IMR-90 (cell line): ENCODE measurements around the gene TRIM2. TPM values are rescaled to one million over a fixed set of nuclear protein-coding genes. Genes with fewer than 3 reads are reported as not detected.

Experiments used
- ATAC-seq: fragments of 200-7000 bp; cut with Tn5 transposase; 2 replicates; pipeline ENCODE4 v1.9.1; 2020; ENCODE audit warnings: low read depth, mild to moderate bottlenecking, moderate library complexity
- BruUV-seq: library from RNA; stranded (reverse); fragments of 400-500 nt; replicated peaks from 2 replicates; lab custom pipeline; 2021; lab: Mats Ljungman, UMichigan
- CTCF ChIA-PET: fragments of 300-600 bp; formaldehyde crosslinking; extraction: SDS; loops from one replicate; lab custom pipeline; 2021; ENCODE audit warnings: antibody characterized with exemption; lab: Yijun Ruan, JAX
- POLR2A ChIA-PET: fragments of 300-600 bp; sonication (Branson Sonifier 250); formaldehyde crosslinking; loops from one replicate; lab custom pipeline; 2022; ENCODE audit warnings: antibody characterized with exemption; ENCODE audit not compliant: unreplicated experiment; lab: Charles Lee
- DNase-seq: peaks from one replicate; pipeline ENCODE4 v3.0.0; 2013
- H2AFZ ChIP-seq: replicated peaks from 2 replicates; pipeline ENCODE3; 2013; ENCODE audit warnings: low read length, mild to moderate bottlenecking; ENCODE audit not compliant: poor library complexity
- H2AK5ac ChIP-seq: 2 replicates; pipeline ENCODE4 v1.6.1; 2013; ENCODE audit warnings: low read depth, low read length, inconsistent platforms
- H2AK9ac ChIP-seq: replicated peaks from 2 replicates; pipeline ENCODE3; 2013; ENCODE audit warnings: mild to moderate bottlenecking, low read depth, low read length, moderate library complexity; ENCODE audit not compliant: poor library complexity
- H2BK120ac ChIP-seq: 2 replicates; pipeline ENCODE4 v1.6.1; 2013; ENCODE audit warnings: low read depth, low read length, inconsistent platforms
- H2BK15ac ChIP-seq: 3 replicates; pipeline ENCODE4 v1.6.1; 2013; ENCODE audit warnings: low read depth, low read length, inconsistent platforms
- H2BK20ac ChIP-seq: 2 replicates; pipeline ENCODE4 v1.6.1; 2013; ENCODE audit warnings: low read depth, mild to moderate bottlenecking, inconsistent platforms, low read length, moderate library complexity
- H2BK5ac ChIP-seq: 2 replicates; pipeline ENCODE4 v1.6.1; 2013; ENCODE audit warnings: mild to moderate bottlenecking, low read depth, low read length, inconsistent platforms; ENCODE audit not compliant: poor library complexity, severe bottlenecking
- H3K14ac ChIP-seq: replicated peaks from 2 replicates; pipeline ENCODE4 v1.6.1; 2013; ENCODE audit warnings: low read depth, low read length, inconsistent platforms
- H3K18ac ChIP-seq: 2 replicates; pipeline ENCODE4 v1.6.1; 2013; ENCODE audit warnings: low read depth, low read length, control low read depth
- H3K23ac ChIP-seq: 2 replicates; pipeline ENCODE4 v1.6.1; 2013; ENCODE audit warnings: low read depth, low read length, inconsistent platforms
- H3K27ac ChIP-seq: 2 replicates; pipeline ENCODE4 v1.5.1; 2013; ENCODE audit warnings: mild to moderate bottlenecking, control low read depth, low read length; ENCODE audit not compliant: insufficient read depth
- H3K27me3 ChIP-seq: 2 replicates; pipeline ENCODE4 v1.6.1; 2013; ENCODE audit warnings: low read length; ENCODE audit not compliant: control insufficient read depth, insufficient read depth
- H3K36me3 ChIP-seq: 2 replicates; pipeline ENCODE4 v1.6.1; 2013; ENCODE audit warnings: low read length, mixed read lengths; ENCODE audit not compliant: control insufficient read depth, insufficient read depth
- H3K4ac ChIP-seq: 2 replicates; pipeline ENCODE4 v1.6.1; 2013; ENCODE audit warnings: low read depth, low read length, inconsistent platforms
- H3K4me1 ChIP-seq: 2 replicates; pipeline ENCODE4 v1.6.1; 2013; ENCODE audit warnings: low read length, mixed read lengths; ENCODE audit not compliant: control insufficient read depth, insufficient read depth
- H3K4me2 ChIP-seq: 2 replicates; pipeline ENCODE4 v1.6.1; 2013; ENCODE audit warnings: low read depth, mild to moderate bottlenecking, control low read depth, low read length, moderate library complexity
- H3K4me3 ChIP-seq: 2 replicates; pipeline ENCODE4 v1.5.1; 2013; ENCODE audit warnings: low read depth, mild to moderate bottlenecking, control low read depth, low read length, moderate library complexity; ENCODE audit not compliant: insufficient read depth
- H3K56ac ChIP-seq: 2 replicates; pipeline ENCODE4 v1.6.1; 2013; ENCODE audit warnings: low read length, inconsistent platforms; ENCODE audit not compliant: insufficient read depth; ENCODE audit errors: extremely low read depth
- H3K79me1 ChIP-seq, 2 experiments: 2 replicates each; pipeline ENCODE4 v1.6.1; 2013; ENCODE audit warnings: low read length in 2 of 2, inconsistent platforms in 1 of 2, low read depth in 1 of 2
- H3K9ac ChIP-seq: 2 replicates; pipeline ENCODE4 v1.6.1; 2013; ENCODE audit warnings: low read depth, low read length, control low read depth
- H3K9me1 ChIP-seq: 2 replicates; pipeline ENCODE4 v1.6.1; 2013; ENCODE audit warnings: low read length, inconsistent platforms; ENCODE audit not compliant: insufficient read depth
- H3K9me3 ChIP-seq: 2 replicates; pipeline ENCODE4 v1.6.1; 2013; ENCODE audit warnings: low read length; ENCODE audit not compliant: control insufficient read depth, insufficient read depth
- H4K20me1 ChIP-seq: 2 replicates; pipeline ENCODE4 v1.6.1; 2013; ENCODE audit warnings: low read length, inconsistent platforms; ENCODE audit not compliant: insufficient read depth
- H4K5ac ChIP-seq: 2 replicates; pipeline ENCODE4 v1.6.1; 2013; ENCODE audit warnings: mild to moderate bottlenecking, low read depth, low read length, control low read depth
- H4K8ac ChIP-seq, 2 experiments: 2 replicates each; pipeline ENCODE4 v1.6.1; 2013; ENCODE audit warnings: low read depth in 2 of 2, low read length in 2 of 2, control low read depth in 1 of 2, inconsistent platforms in 1 of 2
- H4K91ac ChIP-seq: 2 replicates; pipeline ENCODE4 v1.6.1; 2013; ENCODE audit warnings: low read depth, low read length, inconsistent platforms; ENCODE audit not compliant: insufficient read depth
- BHLHE40 ChIP-seq: fragments of 150-350 bp; IDR thresholded peaks from 2 replicates; pipeline ENCODE4 v1.6.1; 2016; ENCODE audit warnings: mild to moderate bottlenecking, low read depth, low read length
- CEBPB ChIP-seq: IDR thresholded peaks from 2 replicates; pipeline ENCODE4 v1.6.1; 2012; ENCODE audit warnings: low read depth, low read length, improper control_type of control experiment
- CHD1 ChIP-seq: IDR thresholded peaks from 2 replicates; pipeline ENCODE4 v1.6.1; 2012; ENCODE audit warnings: low read depth, low read length, improper control_type of control experiment
- CTCF ChIP-seq: conservative IDR thresholded peaks from 2 replicates; pipeline ENCODE4 v1.5.1; 2012; ENCODE audit warnings: mild to moderate bottlenecking, low read depth, low read length, improper control_type of control experiment
- ELK1 ChIP-seq: fragments of 150-350 bp; IDR thresholded peaks from 2 replicates; pipeline ENCODE4 v1.6.1; 2016; ENCODE audit warnings: low read depth, mild to moderate bottlenecking, low read length, moderate library complexity, borderline replicate concordance
- FOS ChIP-seq: fragments of 150-350 bp; IDR thresholded peaks from 2 replicates; pipeline ENCODE4 v1.6.1; 2016; ENCODE audit warnings: low read depth, low read length
- MAFK ChIP-seq: IDR thresholded peaks from 2 replicates; pipeline ENCODE4 v1.6.1; 2012; ENCODE audit warnings: low read depth, low read length, improper control_type of control experiment
- MAZ ChIP-seq: IDR thresholded peaks from 2 replicates; pipeline ENCODE4 v1.6.1; 2012; ENCODE audit warnings: low read depth, mild to moderate bottlenecking, low read length, improper control_type of control experiment, moderate library complexity, borderline replicate concordance
- MXI1 ChIP-seq: IDR thresholded peaks from 2 replicates; pipeline ENCODE4 v1.6.1; 2012; ENCODE audit warnings: low read depth, mild to moderate bottlenecking, low read length, moderate library complexity, borderline replicate concordance
- NFE2L2 ChIP-seq: fragments of 150-350 bp; IDR thresholded peaks from 2 replicates; pipeline ENCODE4 v1.6.1; 2016; ENCODE audit warnings: low read depth, mild to moderate bottlenecking, low read length
- POLR2A ChIP-seq: IDR thresholded peaks from 2 replicates; pipeline ENCODE4 v1.6.1; 2012; ENCODE audit warnings: mild to moderate bottlenecking, low read depth, low read length
- RAD21 ChIP-seq: IDR thresholded peaks from 2 replicates; pipeline ENCODE4 v1.6.1; 2012; ENCODE audit warnings: low read length, improper control_type of control experiment
- RCOR1 ChIP-seq: IDR thresholded peaks from 2 replicates; pipeline ENCODE4 v1.6.1; 2012; ENCODE audit warnings: mild to moderate bottlenecking, low read length, improper control_type of control experiment; ENCODE audit not compliant: insufficient replicate concordance
- RFX5 ChIP-seq: IDR thresholded peaks from 2 replicates; pipeline ENCODE4 v1.8.0; 2012; ENCODE audit warnings: low read depth, mild to moderate bottlenecking, low read length, moderate library complexity
- SMC3 ChIP-seq: fragments of 150-350 bp; IDR thresholded peaks from 2 replicates; pipeline ENCODE4 v1.6.1; 2016; ENCODE audit warnings: low read depth, mild to moderate bottlenecking, antibody characterized with exemption, low read length, moderate library complexity
- USF2 ChIP-seq: fragments of 150-350 bp; IDR thresholded peaks from 2 replicates; pipeline ENCODE4 v1.6.1; 2017; ENCODE audit warnings: mild to moderate bottlenecking, antibody characterized with exemption, low read length, low read depth
- WGBS, 2 experiments: methylation state at CpG; one replicate each; pipeline versions ENCODE4 v1.1.5 to v1.1.7; 2013; ENCODE audit warnings: missing lambda C conversion rate in 2 of 2; ENCODE audit not compliant: insufficient read length in 1 of 2; ENCODE audit errors: extremely low coverage in 2 of 2; 5-methylcytosine and 5-hydroxymethylcytosine counted together
- dilution Hi-C: fragments of 300-500 bp; cut with HindIII; formaldehyde crosslinking; loops from one replicate; pipeline ENCODE4 v1.14.3; 2018; ENCODE audit warnings: low sequenced_read_pairs; ENCODE audit not compliant: unreplicated experiment
- in situ Hi-C: fragments of 300-500 bp; cut with MboI; formaldehyde crosslinking; loops from 3 replicates; pipeline ENCODE4 v1.14.3; 2019; ENCODE audit warnings: low sequenced_read_pairs, inconsistent platforms, mixed read lengths
- intact Hi-C: fragments of 100-400 bp; cut with micrococcal nuclease; formaldehyde crosslinking; loops from 2 replicates; pipeline ENCODE4 v1.10.0; 2022
- polyA plus RNA-seq, 3 experiments: library from polyadenylated mRNA; depleted of rRNA; stranded (reverse); fragments of >200 nt; gene quantifications; 2 replicates each; pipeline ENCODE4 v1.2.3, GENCODE V29; 2012; ENCODE audit warnings: low replicate concordance in 1 of 3
- total RNA-seq: library from RNA; depleted of rRNA; stranded (reverse); fragments of >200 nt; gene quantifications from 2 replicates; pipeline ENCODE4 v1.2.3, GENCODE V29; 2012

The TRIM2 gene
- total and polyA plus RNA-seq, 2 of the 4 experiments (the other 2 are of a cell fraction), result 16.0 to 64.2 TPM

GRCh38 chr4:153210727-153211126 lies 6.5 kb downstream of the TRIM2 start:
- H3K23ac ChIP-seq, result no peak overlapping the region
- H3K36me3 ChIP-seq, result no peaks in the 10 kb centered on the region
- dilution Hi-C loops, result no loop called here
- H2BK120ac ChIP-seq, result no peak overlapping the region
- no peak overlapping the region for H2BK20ac ChIP-seq
- no peak for ATAC-seq
- no peaks in the 10 kb centered on the region for H4K20me1 ChIP-seq
- H3K27ac ChIP-seq, result no peak overlapping the region
- H3K27me3 ChIP-seq, result no peaks in the 10 kb centered on the region
- ChIA-PET POLR2A (no interaction called here), CTCF (no interaction called here)
- no peak overlapping the region for H2AK5ac ChIP-seq
- H3K4me1 ChIP-seq, result no peaks in the 10 kb centered on the region
- H3K4ac ChIP-seq, result no peak overlapping the region
- H2BK15ac ChIP-seq, result no peak overlapping the region
- no peak overlapping the region for H3K9ac ChIP-seq
- no CpG with 5 or more reads among the region's 1 CpG for WGBS, 2 experiments
- no peak overlapping the region for H3K14ac ChIP-seq
- H3K56ac ChIP-seq, result no peak overlapping the region
- no peak overlapping the region for H4K5ac ChIP-seq
- no TSS peak for BruUV-seq
- H3K4me3 ChIP-seq, result no peak overlapping the region
- no peak overlapping the region for H2AFZ ChIP-seq
- H4K91ac ChIP-seq, result no peak overlapping the region
- TF ChIP-seq RFX5 (no peak), ELK1 (no peak), POLR2A (no peak), SMC3 (no peak), MAFK (no peak), MAZ (no peak), USF2 (no peak), MXI1 (no peak), NFE2L2 (no peak), FOS (no peak), RAD21 (no peak), CTCF (no peak), BHLHE40 (no peak), RCOR1 (no peak), CEBPB (no peak), CHD1 (no peak)
- H3K79me1 ChIP-seq, result no peaks in the 10 kb centered on the region
- H3K9me3 ChIP-seq, result no peaks in the 10 kb centered on the region
- H2BK5ac ChIP-seq, result no peak overlapping the region
- no peak overlapping the region for H3K18ac ChIP-seq
- H3K4me2 ChIP-seq, result no peak overlapping the region
- H4K8ac ChIP-seq, result no peak overlapping the region
- H3K9me1 ChIP-seq, result no peaks in the 10 kb centered on the region
- intact Hi-C loops, result no loop called here
- DNase-seq, result no peak
- no peak overlapping the region for H2AK9ac ChIP-seq
- in situ Hi-C loops, result no loop called here
